CD4-positive, alpha-beta T cell treated with Interleukin-1 beta for 1 hour (primary cell): Measurements from ENCODE around the gene PTPN2.

Source experiments
- DNase-seq, 2 donors: peaks; one replicate each; pipeline ENCODE4 v3.0.0-alpha.2; 2020 to 2022

PTPN2 gene

DNA sequence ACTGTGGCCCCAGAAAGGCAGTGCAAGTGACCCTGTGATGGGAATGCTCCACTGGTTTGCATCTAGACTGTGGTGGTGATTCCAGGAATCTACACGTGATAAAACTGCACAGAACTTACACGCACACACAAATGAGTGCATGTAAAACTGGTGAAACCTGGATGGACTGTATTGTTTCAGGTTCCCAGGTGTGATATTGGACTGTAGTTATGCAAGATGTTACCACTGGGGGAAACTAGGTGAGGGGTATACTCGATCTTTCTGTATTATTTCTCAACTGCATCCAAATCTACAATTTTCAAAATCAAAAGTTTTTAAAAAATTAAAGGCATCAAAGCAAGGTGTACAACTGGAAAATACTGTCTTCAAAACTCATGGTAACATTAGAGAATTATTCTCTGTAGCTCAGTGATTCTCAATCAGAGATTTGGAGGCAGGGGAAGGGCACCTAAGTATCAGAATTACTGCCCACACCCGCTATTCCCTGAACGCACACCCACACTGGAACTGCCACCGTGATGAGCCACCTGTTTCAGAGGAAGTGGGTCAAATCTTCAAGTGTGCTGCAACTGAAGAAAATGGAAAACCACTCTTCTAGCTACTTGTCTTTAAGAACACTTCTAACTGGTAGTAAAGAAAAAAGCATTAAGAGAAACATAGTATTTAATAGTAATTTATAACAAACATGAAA, 26.7 kb downstream of the PTPN2 start:
- no peak for DNase-seq

DNA sequence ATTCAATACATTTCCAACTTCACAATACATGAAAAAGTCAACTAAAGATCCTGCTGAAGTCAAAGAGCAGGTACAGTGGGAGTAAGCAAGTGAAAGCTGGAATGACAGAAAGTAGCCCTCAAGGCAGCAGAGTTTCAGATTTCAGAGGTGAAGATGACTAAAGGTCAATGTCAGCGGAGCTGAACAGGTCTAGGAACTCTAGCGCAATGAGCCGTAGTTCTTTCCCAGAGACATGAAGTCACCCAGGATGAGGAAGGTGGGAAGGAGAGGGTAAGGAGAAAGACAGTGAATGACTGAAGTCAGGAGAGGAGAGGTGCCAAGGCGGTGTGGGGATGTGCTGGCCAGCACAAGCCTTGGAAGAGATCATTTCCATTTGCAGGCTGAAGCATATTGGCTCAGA, 28.1 kb downstream of the PTPN2 start:
- DNase-seq = no peak

DNA sequence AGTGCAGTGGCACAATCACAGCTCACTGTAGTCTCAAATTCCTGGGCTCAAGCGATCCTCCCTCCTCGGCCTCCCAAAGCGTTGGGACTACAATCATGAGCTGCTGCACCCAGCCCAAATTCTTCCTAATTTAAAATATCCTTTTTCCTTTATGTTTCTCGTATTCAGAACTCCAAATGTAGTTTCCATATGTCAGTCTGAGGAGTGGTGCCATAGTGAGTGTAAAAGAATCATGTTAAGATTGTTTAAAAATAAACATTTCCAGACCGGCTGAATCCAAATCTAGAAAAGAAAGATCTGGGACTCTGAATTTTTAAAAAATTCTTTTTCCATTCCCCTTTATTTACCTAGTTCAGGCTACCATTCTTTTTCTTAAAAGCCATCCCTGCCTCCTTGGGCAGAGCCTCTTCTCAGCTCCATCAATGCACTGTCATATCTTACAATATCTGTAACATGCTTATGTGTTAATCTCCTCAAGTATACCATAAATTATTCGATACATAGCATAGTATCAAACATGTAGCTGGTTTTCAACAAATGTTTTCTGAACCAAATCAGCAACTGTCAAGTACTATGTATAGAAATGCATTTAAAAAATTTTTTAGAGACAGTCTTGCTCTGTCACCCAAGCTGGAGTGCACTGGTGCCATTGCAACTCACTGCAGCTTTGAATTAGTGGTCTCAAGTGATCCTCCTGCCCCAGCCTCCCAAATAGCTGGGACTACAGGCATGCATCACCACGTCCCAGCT, 31.3 kb downstream of the PTPN2 start:
- no peak for DNase-seq

DNA sequence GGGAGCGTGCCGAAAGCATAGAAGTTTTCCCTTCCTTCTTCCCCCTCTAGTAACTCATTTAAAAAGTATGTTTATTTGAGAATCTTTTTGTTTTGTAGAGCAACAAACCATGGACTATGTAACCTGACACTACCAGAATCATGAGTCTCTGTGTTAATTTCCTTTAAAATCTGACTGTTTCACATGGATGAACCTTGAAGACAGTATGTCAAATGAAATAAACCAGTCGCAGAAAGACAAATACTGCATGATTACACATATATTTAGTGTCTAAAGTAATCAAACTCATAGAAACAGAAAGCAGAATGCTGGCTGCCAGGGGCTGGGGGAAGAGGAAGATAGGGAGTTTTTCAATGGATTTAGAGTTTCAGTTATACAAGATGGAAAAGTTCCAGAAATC, 32.3 kb downstream of the PTPN2 start:
- DNase-seq = no peak

DNA sequence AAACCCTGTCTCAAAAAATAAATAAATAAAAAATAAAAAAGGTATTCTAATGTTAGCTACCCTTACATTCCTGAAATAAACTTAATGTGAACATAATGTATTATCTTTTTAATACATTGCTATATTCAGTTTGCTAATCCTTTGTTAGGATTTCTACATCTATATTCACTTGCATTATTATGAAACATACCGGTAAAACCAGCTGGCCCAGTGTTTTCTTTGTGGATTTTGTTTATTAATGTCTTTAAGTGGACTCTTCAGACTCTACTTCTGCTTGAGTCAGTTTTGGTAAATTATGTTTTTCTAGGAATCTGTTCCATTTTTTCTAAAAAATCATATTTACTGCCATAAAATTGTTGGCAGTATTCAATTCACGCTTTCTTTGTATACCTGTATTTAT, 34.5 kb downstream of the PTPN2 start:
- DNase-seq = no peak

DNA sequence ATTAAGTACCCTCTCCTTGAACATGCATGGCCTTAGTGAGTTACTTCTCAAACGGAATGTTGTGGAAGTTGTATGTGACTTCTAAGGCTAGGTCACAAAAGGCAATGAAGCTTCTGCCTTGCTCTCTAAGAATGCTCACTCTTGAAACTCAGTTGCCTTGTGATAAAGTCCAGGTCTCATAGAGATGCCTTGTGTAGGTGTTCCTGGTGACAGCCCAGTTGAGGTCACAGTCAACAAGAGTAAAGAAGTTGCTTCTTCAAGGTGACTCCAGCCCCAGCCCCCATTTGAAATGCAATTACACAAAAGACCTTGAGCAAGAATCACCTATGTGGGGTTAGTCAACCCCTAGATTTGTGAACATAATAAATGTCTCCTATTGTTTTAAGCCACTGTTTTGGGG, 35.6 kb downstream of the PTPN2 start:
- DNase-seq = no peak

DNA sequence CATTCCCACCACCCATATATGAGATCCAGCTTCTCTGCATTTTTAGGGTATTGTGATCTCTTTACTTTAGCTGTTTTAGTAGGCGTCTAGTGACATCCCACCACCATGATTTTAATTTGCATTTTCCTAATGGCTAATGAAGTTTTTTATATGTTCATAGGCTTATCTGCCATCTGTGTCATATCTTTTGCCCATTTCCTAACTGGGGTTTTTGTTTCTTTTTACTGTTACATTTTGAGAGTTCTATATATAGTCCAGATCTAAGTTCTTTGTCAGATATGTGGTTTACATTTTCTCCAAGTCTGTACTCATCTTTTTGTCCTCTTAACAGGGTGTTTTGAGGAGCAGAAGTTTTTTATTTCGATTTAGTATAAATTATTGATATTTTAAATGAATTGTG, 39.6 kb downstream of the PTPN2 start:
- no peak for DNase-seq

DNA sequence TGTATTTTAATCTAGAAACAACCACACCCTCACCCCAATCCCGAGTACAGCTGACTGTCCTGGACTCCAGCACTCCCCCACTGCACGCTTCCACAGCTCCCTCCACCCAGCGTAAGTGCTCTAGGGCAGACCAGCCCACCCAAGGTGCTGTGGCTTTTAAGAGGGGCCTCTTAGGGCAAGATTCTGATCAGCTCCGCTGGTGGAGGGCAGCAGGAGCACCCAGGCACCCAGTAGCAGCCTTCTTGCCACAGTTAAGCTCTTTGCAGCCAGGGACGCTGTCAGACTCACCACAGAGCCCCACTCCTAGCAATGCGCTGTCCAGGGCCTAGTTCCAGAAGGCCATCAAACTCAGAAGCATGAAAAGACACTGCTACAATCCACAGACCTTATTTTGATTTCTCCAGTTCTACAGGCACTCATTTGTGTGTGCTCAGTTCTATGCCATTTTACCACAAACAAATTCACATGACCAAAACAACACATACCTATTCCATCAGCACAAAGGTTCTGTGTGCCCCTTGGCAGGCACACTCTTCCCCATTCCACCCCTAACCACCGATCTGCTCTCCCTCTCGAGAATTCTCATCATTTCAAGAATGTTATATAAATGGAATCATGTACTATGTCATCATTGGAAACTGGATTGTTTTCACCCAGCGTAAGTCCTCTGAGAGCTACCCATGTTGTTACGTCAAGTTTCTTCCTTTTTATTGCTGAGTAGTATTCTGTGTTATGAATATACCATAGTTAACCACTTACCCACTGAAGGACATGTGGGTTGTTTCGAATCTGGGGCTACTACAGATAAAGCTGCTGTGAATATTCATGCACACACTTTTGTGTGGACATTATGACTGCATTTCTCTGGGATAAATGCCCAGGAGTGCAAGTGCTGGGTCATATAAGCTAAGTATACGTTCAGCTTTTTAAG, 40.4 kb downstream of the PTPN2 start:
- no peak for DNase-seq

DNA sequence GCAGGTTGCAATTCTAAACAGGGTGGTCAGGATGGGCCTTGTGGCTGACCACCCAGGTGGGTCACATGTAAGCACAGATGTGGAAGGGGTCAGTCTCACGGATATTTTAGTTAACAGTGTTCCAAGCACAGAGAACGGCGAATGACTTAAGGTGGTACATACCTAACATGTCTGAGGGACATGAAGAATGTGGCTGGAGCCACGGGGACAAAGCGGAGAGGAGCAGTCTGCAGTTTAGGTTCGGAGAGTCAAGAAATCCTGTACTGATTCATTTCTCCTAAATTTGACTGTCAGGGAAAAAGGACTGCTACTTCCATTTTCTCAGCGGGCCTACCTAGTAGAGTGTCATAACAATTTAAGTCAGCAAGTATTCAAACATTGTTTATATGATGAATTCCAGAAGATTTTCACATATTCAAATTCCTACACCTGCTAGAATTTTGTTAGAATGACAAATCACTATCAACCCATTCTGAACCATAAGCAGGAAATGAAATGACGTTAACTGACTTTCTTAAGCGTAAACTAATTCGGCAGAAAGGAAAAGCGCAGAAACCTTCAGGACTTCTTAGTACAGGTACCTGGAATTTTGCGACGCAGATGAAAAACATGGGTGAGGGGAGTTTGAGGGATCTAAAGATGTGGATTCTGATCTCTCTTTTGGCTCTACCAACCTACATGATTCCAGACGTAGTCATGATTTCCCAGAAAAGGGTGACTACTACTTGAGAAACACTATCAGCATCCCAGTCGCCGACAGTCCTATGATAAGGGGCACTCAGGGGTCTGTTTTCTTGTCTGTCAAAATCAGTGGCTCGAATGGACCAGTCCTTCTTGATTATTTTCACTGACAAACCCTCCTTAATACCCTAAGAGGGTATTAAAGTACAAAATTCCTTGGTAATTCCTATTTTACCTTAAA, 41.3 kb downstream of the PTPN2 start:
- no peak for DNase-seq

DNA sequence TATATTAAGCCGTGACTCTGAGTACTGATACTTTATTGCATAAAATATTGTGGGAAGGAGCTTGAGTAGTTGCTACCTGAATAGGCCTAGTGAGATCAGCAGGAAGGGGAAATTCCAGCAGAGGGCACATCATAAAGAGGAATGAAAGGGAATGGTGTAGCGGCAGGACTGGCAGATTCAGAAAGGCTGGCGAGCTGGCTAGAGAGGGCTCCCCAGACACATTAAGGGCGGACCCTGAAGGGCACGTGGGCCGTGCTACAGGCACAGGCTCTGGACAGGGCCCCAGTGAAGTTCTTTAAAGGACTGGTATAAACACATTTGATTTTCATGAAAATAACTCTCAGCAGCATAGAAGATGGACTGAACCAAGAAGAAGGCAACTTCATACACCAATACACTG, 43.0 kb downstream of the PTPN2 start:
- DNase-seq = no peak

DNA sequence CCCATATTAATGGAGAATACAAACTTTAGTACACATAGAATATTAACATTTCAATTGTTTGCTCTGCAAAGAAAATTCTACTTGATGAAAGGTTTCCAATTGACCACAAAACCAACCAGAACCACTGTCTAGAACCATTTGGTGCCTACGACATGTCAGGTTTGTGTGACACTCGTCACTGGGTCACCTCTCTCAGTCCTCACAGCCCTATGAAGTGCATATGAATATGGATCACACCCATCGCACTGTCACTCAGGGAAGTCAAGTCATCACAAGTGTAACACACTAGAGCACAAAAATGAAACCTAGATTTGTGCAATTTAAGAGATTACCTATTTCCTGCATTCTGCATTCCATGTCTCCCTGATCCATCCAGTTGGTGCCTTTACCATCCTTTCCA, 43.7 kb downstream of the PTPN2 start:
- DNase-seq = peak; percentile 6 to 19

DNA sequence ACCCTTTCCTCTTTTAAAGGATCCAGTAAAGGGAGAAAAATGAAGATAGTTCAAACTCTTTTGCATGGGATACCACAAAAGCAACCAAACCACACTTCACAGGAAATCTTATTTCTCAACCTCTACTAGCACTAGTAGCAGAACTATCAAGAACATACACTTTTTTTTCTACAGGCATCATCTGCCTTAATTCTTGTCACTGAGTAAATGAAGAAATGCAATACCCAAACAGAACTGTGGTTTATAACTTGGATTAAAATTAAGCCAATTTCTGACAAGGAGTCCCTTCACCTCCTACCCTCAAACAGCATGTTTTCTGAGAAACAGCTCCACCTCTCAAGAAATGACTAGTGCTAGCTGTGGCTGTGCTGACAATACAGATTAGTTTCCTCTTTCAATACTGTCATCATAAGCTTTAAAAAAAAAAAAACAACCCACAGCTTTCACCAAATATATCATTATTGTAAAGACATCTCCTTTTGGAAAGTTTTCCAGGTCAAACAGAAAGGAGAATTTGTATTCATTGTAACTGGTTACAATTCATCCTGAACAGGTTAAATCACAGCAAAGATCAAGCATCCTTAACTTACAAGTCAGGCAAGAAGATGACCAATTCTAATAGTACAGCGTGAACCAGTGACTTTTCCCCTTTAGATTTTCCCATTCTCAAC, 44.4 kb downstream of the PTPN2 start:
- peak; percentile 33 to 62 for DNase-seq

DNA sequence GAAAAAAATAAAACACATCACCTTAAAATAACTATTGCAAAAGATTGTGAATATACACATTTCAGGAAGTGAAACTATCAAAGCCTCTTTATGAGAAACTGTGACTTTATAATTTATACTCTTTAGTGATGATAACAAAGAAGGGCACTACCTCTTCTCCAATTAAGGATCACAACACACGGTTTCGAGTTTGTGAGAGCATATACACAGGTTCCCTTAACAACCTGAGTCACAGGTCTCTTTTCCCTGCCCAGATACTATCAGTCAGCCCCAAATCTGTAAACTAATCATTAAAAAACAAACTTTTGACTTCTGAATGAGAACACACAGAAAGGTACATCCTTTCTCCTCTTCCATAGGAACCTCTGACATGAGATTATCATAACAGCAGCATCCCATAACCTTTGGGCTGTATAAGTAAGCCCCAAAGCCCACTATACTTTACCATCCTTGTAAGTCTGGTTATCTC, 44.9 kb downstream of the PTPN2 start:
- peak; percentile 16 to 52 for DNase-seq

DNA sequence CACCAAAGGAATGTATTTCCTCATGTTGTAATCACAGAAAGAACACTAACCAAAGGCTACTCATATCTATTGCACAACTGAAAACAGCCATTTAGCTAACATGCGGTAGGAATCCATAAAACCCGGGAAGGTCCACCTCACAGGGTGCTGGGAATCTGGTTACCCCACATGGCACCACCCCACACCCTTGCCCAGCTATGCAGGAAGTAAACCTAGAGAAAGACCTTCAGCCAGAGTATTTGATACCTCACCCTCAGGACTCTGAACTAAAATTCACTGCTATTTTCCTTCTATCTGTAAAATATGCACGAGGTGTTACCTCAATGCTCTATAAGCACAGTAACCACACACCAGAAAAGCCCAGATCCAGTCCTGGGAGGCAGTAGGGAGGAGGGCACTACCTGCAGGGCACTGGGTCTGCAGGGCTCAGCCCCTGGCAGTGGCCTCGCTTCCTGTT, 45.8 kb downstream of the PTPN2 start:
- peak; percentile 10 to 26 for DNase-seq

DNA sequence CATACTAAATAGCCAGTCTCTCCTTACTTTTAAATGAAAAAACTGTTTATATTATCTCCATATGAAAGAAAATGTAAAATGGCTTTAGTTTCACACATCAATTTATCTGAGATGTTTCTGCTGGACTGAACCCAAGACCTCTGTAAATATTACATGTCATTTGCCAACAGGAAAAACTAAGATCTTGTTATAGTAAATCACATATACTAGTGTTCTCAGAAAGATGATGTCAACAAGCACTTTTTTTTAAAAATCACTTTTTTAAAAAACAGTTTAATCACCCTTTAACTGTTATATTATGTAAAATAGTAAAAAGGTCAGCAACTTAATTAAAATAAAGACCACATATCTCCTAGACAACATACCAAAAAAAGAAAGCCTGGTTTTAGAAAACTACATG, 46.3 kb downstream of the PTPN2 start:
- DNase-seq = no peak

DNA sequence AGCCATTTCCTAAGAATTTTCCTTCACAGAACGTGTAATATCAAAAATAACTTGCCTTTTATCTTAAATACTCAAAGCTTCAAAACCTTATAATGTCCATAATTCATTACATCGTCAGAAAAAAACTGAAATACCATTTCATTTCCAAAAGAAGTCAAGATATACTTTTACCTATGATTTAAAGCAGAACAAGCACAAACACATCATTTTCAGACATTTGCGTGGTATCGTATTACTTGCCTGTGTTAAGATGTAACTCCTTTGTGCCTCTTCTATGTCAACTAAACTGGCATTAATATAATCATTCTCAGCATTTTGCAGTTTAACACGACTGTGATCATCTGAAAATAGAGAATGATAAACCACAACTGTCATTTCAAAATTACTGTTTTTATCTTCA, 47.5 kb downstream of the PTPN2 start:
- no peak for DNase-seq

DNA sequence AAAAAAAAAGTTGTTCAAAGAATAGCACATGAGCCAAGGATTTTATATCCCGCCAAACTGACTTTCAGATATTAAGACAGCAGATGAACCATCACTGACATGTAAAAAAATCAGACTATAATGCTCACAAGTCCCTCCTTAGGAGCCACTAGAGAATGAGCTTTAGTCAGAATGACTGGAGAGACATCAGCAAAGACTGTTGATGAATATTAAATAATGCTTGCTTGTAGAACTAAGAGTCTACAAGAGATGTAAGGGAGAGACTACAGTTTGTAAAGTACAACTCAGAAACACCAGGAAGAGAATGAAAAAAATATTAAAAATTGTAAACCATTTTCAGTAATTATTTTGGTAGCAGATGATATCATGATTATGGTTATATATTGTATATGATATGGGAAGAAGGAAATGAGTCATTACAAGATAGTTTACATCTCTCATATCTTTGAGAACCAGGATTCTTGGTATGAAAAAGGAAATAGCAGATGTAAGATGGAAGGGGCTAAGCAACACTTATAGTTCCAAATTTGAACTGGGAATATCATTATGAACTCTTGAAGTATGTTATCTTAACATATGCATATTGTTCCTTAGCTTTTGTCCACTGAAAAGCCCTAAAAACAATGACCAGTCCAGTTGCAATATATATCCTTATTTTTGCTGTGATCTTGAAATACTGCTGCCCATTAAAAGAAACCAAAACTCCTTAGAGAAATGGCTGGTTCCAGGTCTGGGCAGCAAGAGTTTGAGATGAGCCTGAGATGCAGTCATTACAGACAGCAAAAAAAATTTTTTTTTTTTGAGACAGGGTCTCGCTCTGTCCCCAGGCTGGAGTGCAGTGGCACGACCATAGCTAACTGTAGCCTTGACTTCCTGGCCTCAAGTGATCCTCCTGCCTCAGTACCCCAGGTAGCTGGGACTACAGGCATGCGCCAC, 55.7 kb downstream of the PTPN2 start:
- no peak for DNase-seq

DNA sequence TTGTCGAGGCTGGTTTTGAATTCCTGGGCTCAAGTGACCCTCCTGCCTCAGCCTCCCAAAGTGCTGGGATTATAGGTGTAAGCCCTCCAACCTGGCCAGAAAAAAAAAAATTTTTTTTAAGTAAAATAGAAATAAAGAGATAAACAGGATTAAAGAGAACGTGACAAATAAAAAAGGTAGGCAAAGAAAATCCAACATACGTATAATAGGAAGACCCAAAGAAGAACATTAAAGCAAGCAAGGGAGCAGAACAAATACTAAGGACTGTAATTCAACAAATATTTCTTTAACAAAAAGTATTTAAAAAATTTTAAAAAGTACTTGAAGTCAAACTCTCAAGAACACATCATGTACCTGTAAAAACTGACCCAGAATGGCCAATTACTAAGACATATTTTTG, 56.4 kb downstream of the PTPN2 start:
- no peak for DNase-seq

DNA sequence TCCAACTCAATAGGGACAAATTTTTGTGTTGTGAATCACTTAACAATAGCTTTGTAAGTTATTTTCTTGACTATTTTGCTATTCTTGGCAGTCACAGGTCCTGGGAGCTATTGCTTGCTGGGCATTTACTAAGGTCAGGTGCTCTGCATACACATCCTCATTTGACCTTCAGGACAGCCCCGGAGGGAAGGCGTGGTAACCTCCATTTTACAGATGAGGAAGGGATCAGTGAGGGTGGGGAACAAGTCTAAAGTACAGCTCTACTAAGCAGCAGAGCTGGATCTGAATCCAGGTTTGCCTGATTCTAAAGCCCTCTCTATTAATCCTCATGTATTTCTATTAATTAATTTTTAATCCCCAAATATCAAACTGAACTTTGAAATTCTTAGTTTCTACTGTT, 58.8 kb downstream of the PTPN2 start:
- DNase-seq = no peak

DNA sequence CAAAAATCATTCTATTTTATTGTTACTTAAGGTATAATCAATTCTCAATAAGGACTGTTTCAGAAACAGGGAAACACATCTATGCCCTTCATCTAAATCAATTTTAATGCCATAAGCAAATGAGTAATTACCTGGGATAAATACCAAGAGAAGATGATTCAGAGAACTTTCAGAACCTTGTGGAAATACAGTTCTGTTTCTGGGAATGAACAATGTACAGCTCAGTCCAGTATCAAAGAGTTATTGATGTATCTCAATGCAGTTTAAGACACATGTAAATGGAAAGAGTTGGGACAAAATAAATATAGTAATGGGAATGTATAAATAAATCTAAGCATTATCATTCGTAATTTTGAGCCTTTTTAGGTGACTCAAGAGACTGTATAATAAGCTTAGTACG, 60.1 kb downstream of the PTPN2 start:
- DNase-seq = no peak

DNA sequence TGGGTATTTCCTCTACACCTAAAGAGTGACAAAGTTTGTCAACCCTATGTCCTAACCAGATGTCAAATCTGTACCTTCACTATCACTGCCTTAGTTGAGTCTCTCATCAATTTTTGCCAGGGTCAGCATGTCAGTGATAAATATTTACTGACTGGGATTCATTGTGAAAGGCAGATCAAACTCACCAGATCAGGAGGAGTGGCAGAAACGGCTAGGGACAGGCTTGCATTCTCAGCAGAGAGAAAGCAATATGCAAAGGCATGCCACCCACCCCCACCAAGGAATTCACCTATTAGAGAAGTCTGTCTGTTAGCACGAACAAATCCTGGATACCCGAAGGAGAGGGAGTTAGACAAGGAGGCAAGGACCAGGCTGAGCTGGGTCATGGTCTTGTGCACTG, 62.6 kb downstream of the PTPN2 start:
- DNase-seq = no peak
